ENCODE results near the gene SEMA6B.

- no peak for TF ChIP-seq CTCF (IDR thresholded peaks at IDR 0.05)
- TF ChIP-seq POLR2AphosphoS5 (IDR thresholded peaks at IDR 0.05) = no peak
- no peak for TF ChIP-seq POLR2A (IDR thresholded peaks at IDR 0.05)
Observed at GRCh38 chr19:4580961-4581665, 21.6 kb upstream of the SEMA6B start.

Measured in breast epithelium (tissue), 3 donors.